ENCODE data around the gene DDAH1. TPM values are rescaled to one million over a fixed set of nuclear protein-coding genes. Genes with fewer than 3 reads are reported as not detected.

DDAH1 gene
- total and polyA plus RNA-seq, 2 of the 8 experiments (the other 6 are each of a cell fraction or from before 2014, with no cell fraction given) = 22.8 to 54.5 TPM

- TF ChIP-seq RNF2 (IDR thresholded peaks at IDR 0.05; ENCODE audit: borderline replicate concordance, low read depth, low read length, missing control alignments, poor library complexity, severe bottlenecking) (no peak), USF2 (IDR thresholded peaks at IDR 0.05; ENCODE audit: low read length) (no peak), ZNF274 (IDR thresholded peaks at IDR 0.05; ENCODE audit: borderline replicate concordance, extremely low read depth, low read length) (no peak), HDAC6 (IDR thresholded peaks at IDR 0.05; ENCODE audit: low read depth, low read length) (no peak), CHD7 (IDR thresholded peaks at IDR 0.05; ENCODE audit: insufficient replicate concordance, low read length) (peak; percentile 80), HDAC2 (IDR thresholded peaks at IDR 0.05; ENCODE audit: borderline replicate concordance in 1 of 2, low read depth in 2 of 2, low read length in 2 of 2) (no peak), SP4 (IDR thresholded peaks at IDR 0.05; ENCODE audit: low read length) (no peak), SAP30 (IDR thresholded peaks at IDR 0.05; ENCODE audit: insufficient read depth, insufficient replicate concordance, low read length) (no peak), POU5F1 (IDR thresholded peaks at IDR 0.05; ENCODE audit: low read depth, low read length) (peak; percentile 76; the same call in 1 of the 2 replicates), CHD2 (IDR thresholded peaks at IDR 0.05; ENCODE audit: low read length) (no peak)
Observed at GRCh38 chr1:85393490-85393889, 71.5 kb downstream of the DDAH1 start (continued).
